Muscle of back (tissue), 10 donors: ENCODE data around the gene HS6ST2. TPM values are rescaled to one million over a fixed set of nuclear protein-coding genes. Genes with fewer than 3 reads are reported as not detected.

ENCODE experiments used
- polyA plus RNA-seq, 10 donors: library from polyadenylated mRNA; unstranded; fragments of 120-200 nt; gene quantifications; one replicate each; pipeline ENCODE4 v1.2.1, GENCODE V29; 2013; ENCODE audit not compliant: insufficient read length in 10 of 10

The HS6ST2 gene
- polyA plus RNA-seq, 10 donors, result 33.9 to 56.6 (median 44.2) TPM

Other genes starting within 250 kb of the HS6ST2 start
- gene USP26, start 138.5 kb upstream of the HS6ST2 start, polyA plus RNA-seq, result not detected